IPS DF 4.7 (cell line): Measurements from ENCODE around the gene SESN2.
"Not testable (repeated sequence)": the region's sequence is repeated elsewhere in the genome, so short reads cannot be mapped to it uniquely, and the experiment has no call there.

ENCODE experiments used
- DNase-seq: peaks from one replicate; pipeline ENCODE4 v3.0.0-alpha.2; 2013; ENCODE audit warnings: low spot score; ENCODE audit errors: extremely low read depth

Gene SESN2

GRCh38 chr1:28326984-28327383, 67.7 kb downstream of the SESN2 start:
- DNase-seq, result no peak

- not testable (repeated sequence) for DNase-seq
Measured at GRCh38 chr1:28327431-28327830, 68.1 kb downstream of the SESN2 start.

GRCh38 chr1:28328228-28328648, 68.9 kb downstream of the SESN2 start:
- DNase-seq, result no peak

DNA sequence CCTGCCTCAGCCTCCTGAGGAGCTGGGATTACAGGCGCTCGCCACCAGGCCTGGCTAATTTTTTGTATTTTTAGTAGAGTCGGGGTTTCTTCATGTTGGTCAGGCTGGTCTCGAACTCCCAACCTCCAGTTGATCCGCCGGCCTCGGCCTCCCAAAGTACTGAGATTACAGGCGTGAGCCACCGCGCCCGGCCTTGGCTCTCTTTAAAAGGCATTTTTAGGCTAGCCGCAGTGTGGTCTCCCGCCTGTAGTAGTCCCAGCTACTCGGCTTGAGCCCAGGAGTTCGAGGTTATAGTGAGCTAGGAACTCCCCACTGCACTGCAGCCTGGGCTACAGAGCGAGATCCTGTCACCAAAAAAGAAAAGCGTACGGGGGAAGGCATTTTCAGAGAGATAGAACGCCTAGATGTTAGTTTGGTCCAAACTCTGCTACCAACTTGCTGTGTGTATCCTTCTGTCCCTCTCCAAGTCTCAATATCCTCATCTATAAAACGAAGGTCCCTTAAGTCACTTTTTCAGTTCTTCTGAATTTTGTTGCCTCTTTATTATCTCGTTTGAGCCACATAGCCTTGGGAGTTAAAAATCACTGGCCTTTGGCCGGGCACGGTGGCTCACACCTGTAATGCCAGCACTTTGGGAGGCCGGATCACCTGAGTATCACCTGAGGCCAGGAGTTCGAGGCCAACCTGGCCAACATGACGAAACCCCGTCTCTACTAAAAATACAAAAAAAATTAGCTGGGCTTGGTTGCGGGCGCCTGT, 70.3 kb downstream of the SESN2 start:
- no peak for DNase-seq
